ENCODE results near the gene FRRS1L.

GRCh38 chr9:109087795-109088194 is 79.3 kb downstream of the FRRS1L start:
- TF ChIP-seq POLR2A (IDR thresholded peaks at IDR 0.05; ENCODE audit: low read depth, low read length) (no peak), POU2F2 (IDR thresholded peaks at IDR 0.05; ENCODE audit: low read depth, low read length) (no peak), SPI1 (IDR thresholded peaks at IDR 0.05; ENCODE audit: low read depth, low read length) (no peak), POLR2AphosphoS5 (IDR thresholded peaks at IDR 0.05; ENCODE audit: low read depth, low read length) (no peak), TAF1 (IDR thresholded peaks at IDR 0.05; ENCODE audit: low read depth, low read length) (no peak), PAX5 (IDR thresholded peaks at IDR 0.05; ENCODE audit: insufficient read depth, low read length, severe bottlenecking) (no peak)

All from GM12891 (cell line).